Spleen (tissue), 7 donors: ENCODE measurements around the gene MYLK4.

Experiments used
- POLR2AphosphoS5 ChIP-seq, 3 donors: sonication (generic); formaldehyde crosslinking; IDR thresholded peaks; one replicate each; pipeline ENCODE4 v1.5.1; 2017; ENCODE audit warnings: antibody characterized with exemption in 3 of 3
- TF ChIP-seq, protein P1 (sequence below), 11 experiments: fragments of 200-600 bp in 7 of 11; fragments of 450-650 bp in 4 of 11; sonication (generic) in 4 of 11; IDR thresholded peaks in 8 of 11; conservative IDR thresholded peaks in 3 of 11; 1 replicate in 7 of 11; 2 replicates in 4 of 11; pipeline versions ENCODE4 v1.4.0 to v1.8.0; 2016 to 2021; ENCODE audit warnings: antibody characterized with exemption in 11 of 11, inconsistent platforms in 4 of 11, mild to moderate bottlenecking in 1 of 11
- donor health status: DM: no; HTN: no; CAD: no; lungs with moderate emphysema.
- donor health status: DM: no; HTN: no; CAD: no.
- donor health status: DM: no; HTN: no; CAD: no.

DNA sequence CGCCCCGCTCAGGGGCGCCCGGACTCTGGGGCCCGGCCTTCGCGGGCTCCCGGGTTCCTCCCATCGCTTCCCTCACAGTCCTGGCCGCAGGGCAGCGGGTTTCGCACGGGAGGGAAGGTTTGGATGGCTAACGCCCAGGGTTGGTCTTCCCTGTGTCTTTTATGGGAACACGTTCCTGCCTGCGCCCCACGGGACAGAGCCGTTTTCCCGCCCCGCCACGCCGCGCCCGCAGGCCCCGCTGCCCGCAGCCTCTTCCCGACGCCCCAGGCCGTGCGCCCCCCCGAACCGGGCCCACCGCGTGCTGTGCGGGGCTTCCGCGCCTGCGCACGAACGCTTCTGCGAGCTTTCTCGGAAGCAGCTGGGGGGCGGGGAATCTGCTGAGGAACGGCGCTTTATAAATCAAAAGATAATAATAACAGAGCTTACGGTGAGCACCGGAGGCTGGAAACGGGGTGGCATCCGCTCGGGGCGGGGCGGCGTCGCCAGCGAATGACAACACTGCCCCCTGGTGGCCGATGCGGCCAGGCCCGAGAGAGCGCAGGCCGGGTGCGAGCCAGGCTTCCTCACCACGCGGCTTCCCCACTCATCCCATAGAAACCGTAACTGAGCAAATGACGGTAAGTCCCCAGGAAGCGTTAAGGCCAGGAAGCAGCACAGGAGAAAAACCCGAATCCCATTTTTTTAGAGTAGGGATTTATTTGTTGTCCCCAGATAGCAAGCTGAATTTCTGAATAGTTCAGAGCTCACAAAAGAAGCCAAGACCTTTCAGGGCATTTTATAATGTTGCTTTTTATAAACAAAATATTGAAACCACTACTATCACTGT lies 116.4 kb downstream of the MYLK4 start:
- TF ChIP-seq, protein P1, sequence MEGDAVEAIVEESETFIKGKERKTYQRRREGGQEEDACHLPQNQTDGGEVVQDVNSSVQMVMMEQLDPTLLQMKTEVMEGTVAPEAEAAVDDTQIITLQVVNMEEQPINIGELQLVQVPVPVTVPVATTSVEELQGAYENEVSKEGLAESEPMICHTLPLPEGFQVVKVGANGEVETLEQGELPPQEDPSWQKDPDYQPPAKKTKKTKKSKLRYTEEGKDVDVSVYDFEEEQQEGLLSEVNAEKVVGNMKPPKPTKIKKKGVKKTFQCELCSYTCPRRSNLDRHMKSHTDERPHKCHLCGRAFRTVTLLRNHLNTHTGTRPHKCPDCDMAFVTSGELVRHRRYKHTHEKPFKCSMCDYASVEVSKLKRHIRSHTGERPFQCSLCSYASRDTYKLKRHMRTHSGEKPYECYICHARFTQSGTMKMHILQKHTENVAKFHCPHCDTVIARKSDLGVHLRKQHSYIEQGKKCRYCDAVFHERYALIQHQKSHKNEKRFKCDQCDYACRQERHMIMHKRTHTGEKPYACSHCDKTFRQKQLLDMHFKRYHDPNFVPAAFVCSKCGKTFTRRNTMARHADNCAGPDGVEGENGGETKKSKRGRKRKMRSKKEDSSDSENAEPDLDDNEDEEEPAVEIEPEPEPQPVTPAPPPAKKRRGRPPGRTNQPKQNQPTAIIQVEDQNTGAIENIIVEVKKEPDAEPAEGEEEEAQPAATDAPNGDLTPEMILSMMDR (IDR thresholded peaks at IDR 0.05 in 8 of 11, conservative IDR thresholded peaks at IDR 0.05 in 3 of 11) = peak; percentile 78 to 99 (median 96)
- peak in 2 of 3 donors; percentile 58 to 74 for TF ChIP-seq POLR2AphosphoS5 (IDR thresholded peaks at IDR 0.05)
